IPS-18a (cell line): ENCODE results near the gene RPL18.

ENCODE experiments used
- H3K27ac ChIP-seq: one replicate; pipeline ENCODE4 v1.5.1; 2013; ENCODE audit warnings: low read length
- H3K27me3 ChIP-seq: one replicate; pipeline ENCODE4 v1.6.1; 2013; ENCODE audit warnings: mild to moderate bottlenecking, low read length; ENCODE audit not compliant: control insufficient read depth, insufficient read depth
- H3K36me3 ChIP-seq: one replicate; pipeline ENCODE4 v1.6.1; 2013; ENCODE audit warnings: low read depth, low read length; ENCODE audit not compliant: control insufficient read depth
- H3K4me1 ChIP-seq: one replicate; pipeline ENCODE4 v1.6.1; 2013; ENCODE audit warnings: low read depth, low read length; ENCODE audit not compliant: control insufficient read depth
- H3K4me3 ChIP-seq: one replicate; pipeline ENCODE4 v1.5.1; 2013; ENCODE audit warnings: low read length
- H3K9ac ChIP-seq: one replicate; pipeline ENCODE4 v1.6.1; 2013; ENCODE audit warnings: mild to moderate bottlenecking, low read length, moderate library complexity
- H3K9me3 ChIP-seq: one replicate; pipeline ENCODE4 v1.6.1; 2013; ENCODE audit warnings: low read depth, low read length; ENCODE audit not compliant: control insufficient read depth

RPL18 gene

DNA sequence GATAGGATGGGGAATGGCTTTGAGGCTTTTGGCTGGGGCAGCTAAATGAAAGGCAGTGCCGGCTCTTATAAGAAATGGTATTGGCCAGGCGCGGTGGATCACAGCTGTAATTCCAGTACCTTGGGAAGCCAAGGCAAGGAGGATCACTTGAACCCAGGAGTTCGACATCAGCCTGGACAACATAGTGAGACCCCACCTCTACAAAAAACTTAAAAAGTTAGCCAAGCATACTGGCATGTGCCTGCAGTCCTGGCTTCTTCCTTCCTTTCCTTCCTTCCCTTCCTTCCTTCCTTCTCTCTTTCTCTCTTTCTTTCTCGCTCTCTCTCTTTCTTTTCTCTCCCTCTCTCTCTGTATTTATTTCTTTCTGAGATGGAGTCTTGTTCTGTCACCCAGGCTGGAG lies 23.9 kb upstream of the RPL18 start:
- no peaks in the 10 kb centered on the region for H3K27me3 ChIP-seq
- H3K27ac ChIP-seq: no peak overlapping the region
- peaks cover 3% of the 10 kb centered on the region for H3K36me3 ChIP-seq
- no peak overlapping the region for H3K4me3 ChIP-seq
- no peak overlapping the region for H3K9ac ChIP-seq
- peaks cover 20% of the 10 kb centered on the region for H3K4me1 ChIP-seq
- no peaks in the 10 kb centered on the region for H3K9me3 ChIP-seq

DNA sequence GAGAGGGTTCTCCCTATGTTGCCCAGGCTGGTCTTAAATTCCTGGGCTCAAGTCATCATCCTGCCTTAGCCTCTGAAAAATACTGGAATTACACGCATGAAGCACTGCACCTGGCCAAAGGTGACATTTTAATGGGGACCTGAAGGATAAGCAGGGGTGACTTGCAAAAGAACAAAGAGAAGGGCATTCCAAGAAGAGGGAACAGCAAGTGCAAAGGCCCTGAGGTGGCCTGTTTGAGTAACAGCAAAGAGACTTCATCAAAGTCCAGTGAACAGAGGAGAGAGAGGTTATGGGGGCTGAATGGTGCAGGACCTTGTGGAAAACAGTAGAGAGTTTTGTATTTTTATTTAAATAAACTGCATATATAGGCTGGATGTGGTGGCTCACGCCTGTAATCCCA lies 22.9 kb upstream of the RPL18 start:
- H3K27ac ChIP-seq: no peak overlapping the region
- H3K27me3 ChIP-seq: no peaks in the 10 kb centered on the region
- peaks cover 20% of the 10 kb centered on the region for H3K4me1 ChIP-seq
- peaks cover 3% of the 10 kb centered on the region for H3K36me3 ChIP-seq
- H3K9me3 ChIP-seq: no peaks in the 10 kb centered on the region
- H3K4me3 ChIP-seq: no peak overlapping the region
- no peak overlapping the region for H3K9ac ChIP-seq

DNA sequence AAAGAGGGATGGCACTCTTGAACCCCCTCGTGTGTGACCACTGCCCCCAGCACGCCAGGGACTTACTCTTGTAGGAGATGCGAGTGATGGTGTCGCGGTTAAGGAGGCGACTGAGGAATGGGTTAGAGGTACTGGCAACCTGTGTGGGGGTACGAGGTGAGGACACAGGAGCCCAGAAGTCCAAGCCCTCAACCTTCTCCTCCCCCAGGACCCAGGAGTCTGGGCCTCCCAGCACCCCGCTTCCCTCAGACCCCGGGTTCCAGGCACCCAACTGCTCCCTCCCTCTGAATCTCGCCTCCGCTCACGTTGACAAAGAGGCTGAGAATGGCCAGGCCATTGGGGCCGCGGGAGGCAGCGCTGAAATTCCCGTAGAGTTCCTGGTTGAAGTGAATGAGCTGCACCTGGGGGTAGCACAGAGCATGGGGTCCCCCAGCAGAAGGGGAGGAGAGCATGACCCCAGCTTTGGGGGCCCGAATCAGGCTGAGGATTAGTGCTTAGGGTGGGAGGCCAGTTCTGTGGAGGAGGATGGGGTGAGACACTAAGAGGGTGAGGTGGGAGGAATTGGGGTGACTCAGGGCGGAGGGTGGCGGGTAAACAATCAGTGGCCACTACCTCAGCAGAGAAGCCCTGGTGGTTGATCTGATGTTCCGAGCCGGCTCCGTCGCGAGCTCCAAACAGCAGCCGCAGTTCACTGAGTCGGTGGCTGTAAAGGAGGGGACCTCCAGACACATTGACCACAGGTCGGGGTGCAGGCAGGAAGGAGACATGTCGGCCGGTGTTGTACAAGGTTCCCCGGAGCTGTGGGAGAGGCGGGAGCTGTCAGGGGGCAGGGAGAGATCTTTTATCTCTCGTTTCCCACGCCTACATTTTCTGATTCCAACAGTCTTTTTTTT lies 20.8 kb upstream of the RPL18 start:
- peaks cover 33% of the 10 kb centered on the region for H3K4me1 ChIP-seq
- no peak overlapping the region for H3K9ac ChIP-seq
- peaks cover 3% of the 10 kb centered on the region for H3K36me3 ChIP-seq
- no peaks in the 10 kb centered on the region for H3K9me3 ChIP-seq
- no peak overlapping the region for H3K27ac ChIP-seq
- no peak overlapping the region for H3K4me3 ChIP-seq
- peaks cover 10% of the 10 kb centered on the region for H3K27me3 ChIP-seq

DNA sequence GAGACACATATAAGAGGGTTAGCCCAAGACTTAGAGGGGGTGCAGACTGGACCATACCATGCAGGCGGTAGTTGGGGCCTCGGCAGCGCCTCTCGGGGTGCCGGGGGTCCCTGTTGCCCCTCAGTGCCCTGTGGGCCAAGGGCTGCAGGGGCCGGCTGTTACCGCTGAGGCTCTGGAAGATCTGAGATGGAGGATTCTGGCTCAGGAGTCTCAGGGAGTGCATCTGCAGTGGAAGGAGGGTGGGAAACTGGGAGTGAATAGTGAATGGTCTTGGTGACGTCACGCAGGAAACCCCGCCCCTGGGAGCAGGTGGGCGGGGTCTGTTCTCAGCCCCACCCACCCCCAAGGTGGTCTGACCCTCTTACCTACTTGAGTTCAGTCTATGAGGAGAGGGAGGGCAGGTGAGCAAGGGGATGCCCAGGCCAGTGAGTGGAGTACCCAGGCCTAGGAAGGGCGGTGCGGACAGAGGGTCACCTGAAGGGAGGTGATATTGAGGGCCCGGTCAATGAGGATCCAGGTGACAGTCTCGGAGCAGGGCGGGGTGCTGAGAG lies 19.9 kb upstream of the RPL18 start:
- Histone ChIP-seq H3K9ac (no peak overlapping the region), H3K27me3 (peaks cover 10% of the 10 kb centered on the region), H3K4me1 (peaks cover 34% of the 10 kb centered on the region), H3K36me3 (peaks cover 3% of the 10 kb centered on the region), H3K9me3 (no peaks in the 10 kb centered on the region), H3K4me3 (peak overlapping the region; percentile 60), H3K27ac (peak overlapping the region; percentile 60)

DNA sequence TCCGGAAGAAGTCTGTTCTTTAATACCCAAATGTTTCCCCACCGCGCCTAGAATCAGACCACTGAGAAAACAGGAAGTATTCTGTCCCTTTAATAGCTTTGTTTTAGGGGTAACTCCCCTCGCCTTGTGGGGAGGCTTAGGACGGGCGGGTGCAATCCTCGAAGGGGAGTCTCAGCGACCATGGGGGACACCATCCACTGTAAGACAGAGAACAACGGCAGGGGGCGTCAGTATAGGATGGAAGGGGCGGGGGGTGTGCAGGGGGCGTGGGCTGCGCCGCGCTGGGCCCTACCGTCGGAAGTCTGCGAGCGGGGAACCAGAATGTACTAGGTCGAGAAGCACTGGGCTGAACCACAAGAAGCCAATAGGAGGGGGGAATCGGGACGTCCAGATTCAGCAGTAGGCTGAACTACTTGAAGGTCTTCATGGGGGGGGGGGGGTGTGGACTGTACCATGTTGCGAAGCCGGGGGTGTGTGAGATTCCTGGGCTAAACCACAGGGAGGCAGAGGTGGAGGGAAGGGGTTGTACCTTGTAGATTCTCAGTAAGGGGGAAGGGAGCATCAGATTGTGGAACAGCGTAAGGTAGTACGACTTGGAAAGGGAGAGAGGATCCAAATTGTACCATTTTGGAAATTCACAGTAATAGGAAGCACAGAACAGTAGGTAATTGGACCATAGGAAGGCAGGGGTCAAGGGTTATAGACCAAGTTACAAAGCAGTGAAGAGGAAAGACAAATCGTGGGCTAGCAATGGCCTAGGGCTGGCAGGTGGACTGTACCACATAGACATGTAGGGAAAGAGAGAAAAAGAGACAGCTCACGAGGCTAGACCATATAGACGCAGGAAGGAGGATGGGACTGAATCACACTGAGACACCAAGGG lies 19.2 kb upstream of the RPL18 start:
- Histone ChIP-seq H3K4me3 (peak overlapping the region; percentile 79), H3K36me3 (peaks cover 3% of the 10 kb centered on the region), H3K9me3 (no peaks in the 10 kb centered on the region), H3K27ac (peak overlapping the region; percentile 97), H3K9ac (peak overlapping the region; percentile 88), H3K27me3 (peaks cover 10% of the 10 kb centered on the region), H3K4me1 (peaks cover 36% of the 10 kb centered on the region)

DNA sequence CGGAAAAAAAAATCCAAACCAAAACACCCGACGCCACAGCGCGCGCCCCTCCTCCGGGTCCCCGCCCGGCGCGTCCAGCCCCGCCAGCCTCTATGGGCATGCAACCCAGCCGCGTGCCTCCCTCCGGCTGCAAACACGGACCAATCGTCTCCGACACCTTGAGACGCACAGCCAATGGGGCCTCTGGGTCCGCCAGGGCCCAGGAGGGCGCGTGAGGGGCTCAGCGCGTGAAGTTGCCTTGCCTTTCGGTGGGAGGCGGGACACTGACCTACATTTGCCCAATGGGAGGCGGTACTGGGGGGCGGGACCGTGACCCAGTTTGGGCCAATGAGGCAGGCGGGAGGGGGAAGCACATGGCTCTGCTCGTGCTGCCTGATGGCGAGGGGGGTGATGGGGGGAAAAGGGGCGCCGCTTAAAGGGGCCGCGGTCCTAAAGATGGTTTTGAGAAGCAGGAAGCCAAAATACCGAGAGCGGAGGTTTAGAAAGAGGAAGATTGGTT lies 18.5 kb upstream of the RPL18 start:
- Histone ChIP-seq H3K9ac (peak overlapping the region; percentile 88), H3K27me3 (peaks cover 10% of the 10 kb centered on the region), H3K36me3 (peaks cover under 1% of the 10 kb centered on the region), H3K27ac (peak overlapping the region; percentile 97), H3K9me3 (no peaks in the 10 kb centered on the region), H3K4me3 (peak overlapping the region; percentile 79), H3K4me1 (peaks cover 36% of the 10 kb centered on the region)

DNA sequence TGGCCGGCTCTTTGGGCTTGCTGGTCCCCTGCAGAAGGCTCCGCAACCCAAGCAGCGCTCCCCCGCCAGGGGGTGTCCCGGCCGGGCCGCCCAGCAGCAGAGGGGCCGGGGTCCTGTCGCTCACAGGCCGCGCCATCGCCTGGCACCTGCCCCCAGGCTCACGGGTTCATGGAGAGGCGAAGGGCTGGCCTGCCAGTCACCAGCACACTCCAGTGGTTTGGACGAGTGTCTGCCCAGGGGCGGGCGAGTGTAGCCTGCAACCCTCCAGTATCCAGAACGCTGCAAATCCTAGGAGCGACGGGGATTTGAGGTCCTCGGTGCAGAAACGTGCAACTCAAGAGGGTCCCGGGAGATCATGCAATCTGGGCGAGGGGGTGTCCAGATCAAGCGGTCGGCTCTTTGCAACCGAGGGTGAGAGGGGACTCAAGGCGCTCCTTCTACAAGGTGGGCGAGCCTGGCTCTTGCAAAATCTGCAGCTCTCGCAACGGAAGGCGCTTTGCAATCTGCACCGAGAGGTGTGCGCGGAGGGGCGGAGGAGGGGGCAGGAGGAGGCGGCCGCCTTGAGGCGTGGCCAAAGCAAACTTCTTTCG lies 18.0 kb upstream of the RPL18 start, which contains the start of gene DBP:
DBP (minus strand) TSS at position 521 of the 590 bp plus-strand sequence; CDS start at position 136, 385 bp downstream.
- peak within 1 kb of the TSS; percentile 88 for H3K9ac ChIP-seq
- H3K9me3 ChIP-seq: no peaks in the 10 kb centered on the region
- peak within 1 kb of the TSS; percentile 79 for H3K4me3 ChIP-seq
- H3K4me1 ChIP-seq: peaks cover 36% of the 10 kb centered on the region
- H3K27me3 ChIP-seq: peaks cover 10% of the 10 kb centered on the region
- H3K36me3 ChIP-seq: no peaks in the 10 kb centered on the region
- peak within 1 kb of the TSS; percentile 97 for H3K27ac ChIP-seq

DNA sequence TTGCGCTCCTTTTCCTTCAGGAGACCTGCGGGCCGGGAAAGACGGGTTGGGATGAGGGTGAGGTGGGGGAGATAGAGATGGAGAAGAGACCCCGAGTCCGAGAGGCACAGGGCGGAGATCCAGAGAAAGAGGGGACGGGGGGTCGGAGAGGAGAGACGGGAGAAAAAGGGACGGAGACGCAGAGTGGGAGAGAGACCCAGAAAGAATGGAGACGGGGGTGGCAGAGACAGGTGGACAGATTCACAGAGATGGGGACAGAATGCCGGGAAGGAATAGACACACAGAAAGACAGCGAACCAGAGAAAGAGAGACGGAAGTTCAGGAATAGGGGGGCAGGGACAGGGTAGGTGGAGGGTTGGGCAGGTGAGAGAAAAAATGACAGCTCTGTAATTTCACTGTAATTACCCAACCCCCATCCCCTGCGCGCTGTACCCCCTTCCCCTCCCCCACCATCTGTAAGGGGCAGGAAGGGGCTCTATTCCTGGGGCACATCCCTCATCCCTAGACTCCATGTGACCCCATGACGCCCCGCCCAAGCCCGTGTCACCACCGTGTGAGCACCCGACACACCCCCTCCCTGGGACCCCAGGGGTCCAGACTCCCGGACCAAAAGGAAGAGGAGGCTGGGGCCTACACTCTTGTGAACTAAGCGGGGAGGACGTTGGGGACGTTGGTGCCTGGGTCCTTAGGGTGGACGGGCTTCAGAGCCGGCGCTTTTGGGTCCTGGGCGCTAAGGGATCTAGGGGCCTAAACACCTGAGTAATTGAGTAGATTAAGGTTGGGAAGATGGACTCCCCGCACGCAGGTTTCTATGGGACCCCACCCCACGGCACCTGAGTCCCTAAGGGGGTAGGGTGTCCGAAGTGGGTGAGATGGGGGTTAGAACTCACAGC lies 17.2 kb upstream of the RPL18 start:
- no peak overlapping the region for H3K27ac ChIP-seq
- peak overlapping the region; percentile 60 for H3K4me3 ChIP-seq
- peak overlapping the region; percentile 42 for H3K9ac ChIP-seq
- no peaks in the 10 kb centered on the region for H3K9me3 ChIP-seq
- H3K4me1 ChIP-seq: peaks cover 40% of the 10 kb centered on the region
- no peaks in the 10 kb centered on the region for H3K36me3 ChIP-seq
- H3K27me3 ChIP-seq: peaks cover 10% of the 10 kb centered on the region

DNA sequence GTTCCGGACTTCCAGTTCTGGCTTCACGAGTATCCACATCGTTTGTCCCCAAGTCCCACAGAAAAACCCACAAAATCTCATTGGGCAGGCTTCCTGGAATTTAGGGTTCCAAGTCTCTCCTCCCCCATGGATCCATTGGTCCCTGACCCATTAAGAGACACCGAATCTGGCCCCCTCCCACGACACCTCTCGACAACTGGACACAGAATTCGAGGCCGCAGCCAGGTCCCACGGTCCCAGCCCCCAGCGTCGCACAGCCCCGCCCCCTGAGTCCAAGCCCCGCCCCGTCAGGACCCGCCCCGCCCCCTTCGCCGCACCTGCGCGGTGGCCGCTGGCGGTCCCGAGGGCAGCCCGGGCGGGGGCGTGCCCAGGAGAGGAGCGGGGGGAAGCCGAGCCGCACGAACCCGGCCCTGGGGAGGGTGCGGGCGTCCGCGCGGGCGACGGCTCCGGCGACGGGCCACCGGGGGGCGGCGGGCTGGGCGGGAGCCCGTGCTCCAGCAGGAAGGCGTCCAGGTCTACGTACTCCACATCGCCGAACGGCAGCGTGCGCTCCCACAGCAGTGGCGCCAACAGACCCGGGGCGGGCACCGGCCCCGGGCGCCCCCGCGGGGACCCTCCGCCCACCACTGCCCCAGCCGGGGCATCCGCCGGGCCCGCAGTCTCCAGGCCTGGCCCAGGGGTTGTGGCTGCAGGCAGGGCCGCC lies 16.4 kb upstream of the RPL18 start:
- Histone ChIP-seq H3K27me3 (peaks cover 10% of the 10 kb centered on the region), H3K4me3 (peak overlapping the region; percentile 60), H3K9me3 (no peaks in the 10 kb centered on the region), H3K4me1 (peaks cover 45% of the 10 kb centered on the region), H3K27ac (no peak overlapping the region), H3K36me3 (no peaks in the 10 kb centered on the region), H3K9ac (peak overlapping the region; percentile 42)
